ENCODE results near the gene MYO1D.

The MYO1D gene

DNA sequence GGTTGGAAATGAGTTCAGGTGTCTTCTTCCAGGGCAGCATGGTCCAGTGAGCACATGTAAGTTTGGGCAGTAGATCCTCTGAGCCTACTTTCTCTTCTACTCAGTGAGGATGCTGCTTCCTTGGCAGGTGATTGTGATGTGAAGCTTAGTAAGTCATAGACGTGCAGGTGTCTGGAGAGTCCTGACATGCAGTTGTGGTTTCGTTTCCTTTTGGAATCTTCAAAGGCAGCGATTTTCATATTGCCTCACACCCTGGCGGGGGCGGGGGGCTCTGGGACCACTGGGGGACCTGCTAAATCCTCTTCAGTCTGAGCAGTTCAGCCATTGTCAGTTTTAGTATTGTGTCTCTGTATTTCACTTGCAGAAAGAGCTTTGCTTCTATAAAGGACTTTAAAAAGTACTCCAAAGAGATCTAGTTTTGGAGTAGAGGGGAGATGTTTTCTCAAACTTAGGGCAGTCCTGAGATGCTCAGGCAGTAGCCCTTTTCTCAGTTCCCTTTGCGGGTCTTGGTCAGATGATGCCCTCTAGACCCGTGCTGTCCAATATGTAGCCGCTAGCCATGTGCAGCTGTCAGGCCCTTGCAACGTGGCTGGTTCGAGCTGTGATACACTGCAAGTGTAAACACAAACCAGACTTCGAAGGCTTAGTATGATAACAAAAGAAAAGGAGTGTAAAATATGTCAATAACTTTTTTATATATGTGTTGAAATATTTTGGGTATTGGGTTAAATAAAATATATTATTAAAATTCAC lies 394.2 kb downstream of the MYO1D start:
- ChIA-PET CTCF (interaction anchor here (0.7 to 15.0 kb wide), 27 partner anchors 8 to 454 kb away, joined by 3 to 177 read pairs (median 5); partner anchors contain the start of genes MYO1D and PSMD11), POLR2A (interaction anchor here (1.0 kb wide), 1 partner anchor 42 kb away, joined by 3 read pairs; no protein-coding TSS in a partner anchor)
- DNase-seq (ENCODE audit: extremely low spot score) = no peak
- TF ChIP-seq, protein P1, sequence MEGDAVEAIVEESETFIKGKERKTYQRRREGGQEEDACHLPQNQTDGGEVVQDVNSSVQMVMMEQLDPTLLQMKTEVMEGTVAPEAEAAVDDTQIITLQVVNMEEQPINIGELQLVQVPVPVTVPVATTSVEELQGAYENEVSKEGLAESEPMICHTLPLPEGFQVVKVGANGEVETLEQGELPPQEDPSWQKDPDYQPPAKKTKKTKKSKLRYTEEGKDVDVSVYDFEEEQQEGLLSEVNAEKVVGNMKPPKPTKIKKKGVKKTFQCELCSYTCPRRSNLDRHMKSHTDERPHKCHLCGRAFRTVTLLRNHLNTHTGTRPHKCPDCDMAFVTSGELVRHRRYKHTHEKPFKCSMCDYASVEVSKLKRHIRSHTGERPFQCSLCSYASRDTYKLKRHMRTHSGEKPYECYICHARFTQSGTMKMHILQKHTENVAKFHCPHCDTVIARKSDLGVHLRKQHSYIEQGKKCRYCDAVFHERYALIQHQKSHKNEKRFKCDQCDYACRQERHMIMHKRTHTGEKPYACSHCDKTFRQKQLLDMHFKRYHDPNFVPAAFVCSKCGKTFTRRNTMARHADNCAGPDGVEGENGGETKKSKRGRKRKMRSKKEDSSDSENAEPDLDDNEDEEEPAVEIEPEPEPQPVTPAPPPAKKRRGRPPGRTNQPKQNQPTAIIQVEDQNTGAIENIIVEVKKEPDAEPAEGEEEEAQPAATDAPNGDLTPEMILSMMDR (IDR thresholded peaks at IDR 0.05; ENCODE audit: control extremely low read depth, extremely low read depth, low read depth, missing control alignments) = no peak

DNA sequence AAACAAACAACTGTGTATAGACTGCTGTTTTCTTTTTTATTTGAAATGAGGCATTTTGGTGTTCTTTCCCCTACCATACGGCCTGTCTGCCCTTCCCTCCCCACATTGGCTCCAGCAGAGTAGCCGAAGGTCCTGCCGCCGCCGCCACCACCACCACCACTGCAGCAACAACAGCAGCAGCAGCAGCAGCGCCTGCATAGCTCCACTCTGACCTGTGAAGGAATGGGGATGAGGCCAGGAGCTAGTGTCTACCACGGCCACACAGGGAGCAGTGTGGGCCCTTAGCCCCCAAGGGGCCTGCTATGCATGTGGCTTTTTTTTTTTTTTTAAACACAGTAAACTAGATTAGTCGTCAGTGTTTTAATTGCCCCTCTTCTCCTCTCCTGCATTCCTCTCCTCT lies 395.7 kb downstream of the MYO1D start:
- ChIA-PET CTCF (interaction anchor here (1.0 to 15.0 kb wide), 4 partner anchors 15 to 396 kb away, joined by 3 to 177 read pairs (median 36); partner anchors contain the start of gene MYO1D), POLR2A (no interaction called here)
- DNase-seq (ENCODE audit: extremely low spot score) = no peak
- TF ChIP-seq, protein P1 (IDR thresholded peaks at IDR 0.05; ENCODE audit: control extremely low read depth, extremely low read depth, low read depth, missing control alignments) = no peak

DNA sequence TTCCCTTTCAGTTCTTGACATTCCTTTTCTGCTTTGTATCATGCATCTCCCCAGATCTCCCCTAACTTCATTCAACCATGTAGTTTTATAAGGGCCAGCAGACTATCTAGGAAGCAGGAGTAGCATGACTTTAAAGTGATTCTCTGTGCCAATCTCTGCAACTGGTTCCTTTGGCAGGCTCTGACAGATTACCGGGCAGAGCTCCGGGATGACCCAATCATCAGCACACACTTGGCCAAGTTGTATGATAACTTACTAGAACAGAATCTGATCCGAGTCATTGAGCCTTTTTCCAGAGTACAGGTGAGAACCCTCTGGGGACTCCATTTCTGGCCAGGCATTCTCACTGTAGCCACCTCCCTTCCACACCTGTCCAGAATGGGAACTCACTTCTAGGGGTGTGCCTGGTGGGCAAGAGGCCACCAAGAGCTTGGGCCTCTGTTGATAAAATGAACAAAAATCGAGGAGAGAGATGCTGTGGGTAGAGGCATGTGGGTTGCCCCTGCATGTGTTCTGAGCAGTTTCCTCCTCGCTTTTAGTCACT lies 397.8 kb downstream of the MYO1D start:
- DNase-seq (ENCODE audit: extremely low spot score) = no peak
- TF ChIP-seq, protein P1 (IDR thresholded peaks at IDR 0.05; ENCODE audit: control extremely low read depth, extremely low read depth, low read depth, missing control alignments) = no peak
- POLR2A ChIA-PET = no interaction called here
- CTCF ChIA-PET = interaction anchor here (0.8 to 15.0 kb wide), 2 partner anchors 10 to 13 kb away, joined by 3 to 177 read pairs; no protein-coding TSS in a partner anchor

DNA sequence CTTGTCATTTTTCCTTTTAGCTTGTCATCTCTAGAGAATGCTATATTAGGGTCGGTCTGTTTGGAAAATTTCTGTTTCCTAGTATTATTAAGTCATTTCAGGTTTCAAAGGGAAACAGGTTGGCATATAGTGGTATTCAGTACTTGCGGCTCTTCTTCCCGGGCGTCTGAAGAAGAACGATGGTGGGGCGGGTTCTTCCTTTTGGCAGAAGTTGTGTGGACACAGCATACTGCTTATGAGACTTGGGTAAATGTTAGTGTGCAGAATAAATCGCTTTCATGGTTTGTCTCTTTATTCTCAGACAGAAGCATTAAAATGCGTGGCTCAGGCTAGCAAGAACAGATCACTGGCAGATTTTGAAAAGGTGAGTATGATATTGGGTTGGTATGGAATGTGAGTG lies 399.7 kb downstream of the MYO1D start:
- POLR2A ChIA-PET = no interaction called here
- TF ChIP-seq, protein P1 (IDR thresholded peaks at IDR 0.05; ENCODE audit: control extremely low read depth, extremely low read depth, low read depth, missing control alignments) = no peak
- DNase-seq (ENCODE audit: extremely low spot score) = no peak
- CTCF ChIA-PET = interaction anchor here (1.2 to 2.3 kb wide), 5 partner anchors 9 to 306 kb away, joined by 3 to 15 read pairs (median 3); partner anchors contain the start of gene PSMD11

DNA sequence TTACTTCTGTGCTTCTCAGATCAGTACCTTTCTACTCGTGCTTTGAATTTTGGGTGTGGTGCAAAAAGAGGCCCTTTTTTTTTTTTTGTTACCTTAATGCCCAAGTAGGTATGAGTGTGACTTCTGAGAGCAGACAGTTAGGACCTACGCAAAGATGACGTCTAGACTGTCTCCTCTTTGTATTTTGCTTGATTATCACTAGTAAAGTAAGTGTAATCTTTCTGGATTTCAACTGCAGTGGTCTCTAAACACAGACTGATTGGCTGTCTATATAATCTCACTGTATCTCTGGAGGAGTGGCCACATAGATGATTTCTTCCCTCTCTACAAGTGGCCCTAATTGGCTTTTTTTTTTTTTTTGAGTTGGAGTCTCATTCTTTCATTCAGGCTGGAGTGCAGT lies 401.7 kb downstream of the MYO1D start:
- ChIA-PET CTCF (interaction anchor here (2.3 to 5.3 kb wide), 3 partner anchors 8 to 13 kb away, joined by 13 to 53 read pairs (median 15); no protein-coding TSS in a partner anchor), POLR2A (no interaction called here)
- no peak for DNase-seq (ENCODE audit: extremely low spot score)
- TF ChIP-seq, protein P1 (IDR thresholded peaks at IDR 0.05; ENCODE audit: control extremely low read depth, extremely low read depth, low read depth, missing control alignments) = no peak

GRCh38 chr17:32471652-32472051 lies 405.3 kb downstream of the MYO1D start:
- ChIA-PET CTCF (interaction anchor here (0.6 to 12.7 kb wide), 6 partner anchors 10 to 406 kb away, joined by 3 to 177 read pairs (median 6); partner anchors contain the start of genes CDK5R1 and PSMD11), POLR2A (no interaction called here)
- TF ChIP-seq, protein P1 (IDR thresholded peaks at IDR 0.05; ENCODE audit: control extremely low read depth, extremely low read depth, low read depth, missing control alignments) = no peak
- no peak for DNase-seq (ENCODE audit: extremely low spot score)
